SU-DHL-6 (cell line): ENCODE results near the gene GPR143.

Experiments
- H2AFZ ChIP-seq: fragments of 200-600 bp; sonication (generic); 2 replicates; pipeline ENCODE4 v1.6.1; 2014; ENCODE audit warnings: low read depth, mild to moderate bottlenecking, moderate library complexity, mixed read lengths, antibody characterized with exemption, low read length; ENCODE audit not compliant: severe bottlenecking
- H3F3A ChIP-seq: fragments of 200-600 bp; shearing (Covaris generic); 2 replicates; pipeline ENCODE4 v1.6.0; 2016; ENCODE audit warnings: antibody characterized with exemption, mild to moderate bottlenecking; ENCODE audit not compliant: insufficient read depth
- H3K27ac ChIP-seq: fragments of 200-600 bp; sonication (generic); 2 replicates; pipeline ENCODE4 v1.5.1; 2016; ENCODE audit warnings: low read depth, mild to moderate bottlenecking, low read length, moderate library complexity, mixed read lengths
- H3K27me3 ChIP-seq: fragments of 200-600 bp; sonication (generic), shearing (Covaris generic); 2 replicates; pipeline ENCODE4 v1.6.0; 2014; ENCODE audit warnings: mild to moderate bottlenecking, low read length
- H3K36me3 ChIP-seq: fragments of 200-600 bp; sonication (generic); 2 replicates; pipeline ENCODE4 v1.6.1; 2014; ENCODE audit warnings: mild to moderate bottlenecking, low read length, mixed read lengths
- H3K4me2 ChIP-seq: fragments of 300-600, 200-600 bp; shearing (Covaris generic), sonication (generic); 2 replicates; pipeline ENCODE4 v1.6.0; 2014; ENCODE audit warnings: low read length, low read depth, mild to moderate bottlenecking; ENCODE audit not compliant: poor library complexity, severe bottlenecking
- H3K4me3 ChIP-seq: fragments of 200-600 bp; sonication (generic); 2 replicates; pipeline ENCODE4 v1.5.1; 2014; ENCODE audit warnings: antibody characterized with exemption, low read length, mild to moderate bottlenecking, mixed read lengths; ENCODE audit not compliant: insufficient read depth, poor library complexity, severe bottlenecking
- H3K79me2 ChIP-seq: fragments of 200-600 bp; sonication (generic); 2 replicates; pipeline ENCODE4 v1.6.1; 2014; ENCODE audit warnings: mild to moderate bottlenecking, low read length, moderate library complexity; ENCODE audit not compliant: insufficient read depth
- H3K9ac ChIP-seq: fragments of 200-600 bp; sonication (generic); 2 replicates; pipeline ENCODE4 v1.7.0; 2014; ENCODE audit warnings: mild to moderate bottlenecking, low read length
- H3K9me2 ChIP-seq: fragments of 200-600 bp; sonication (generic); replicated peaks from 2 replicates; pipeline ENCODE4 v1.6.1; 2014; ENCODE audit warnings: low read length; ENCODE audit not compliant: insufficient read depth
- H3K9me3 ChIP-seq: fragments of 200-600 bp; sonication (generic); 2 replicates; pipeline ENCODE4 v1.6.1; 2014; ENCODE audit warnings: low read length, mixed read lengths; ENCODE audit not compliant: insufficient read depth
- H4K20me1 ChIP-seq: fragments of 200-600 bp; sonication (generic); 2 replicates; pipeline ENCODE4 v1.6.1; 2014; ENCODE audit warnings: low read depth, mild to moderate bottlenecking, antibody characterized with exemption, low read length, moderate library complexity, mixed read lengths
- EZH2phosphoT487 ChIP-seq: fragments of 200-600 bp; sonication (generic), shearing (Covaris generic); conservative IDR thresholded peaks from 2 replicates; pipeline ENCODE4 v1.6.1; 2018; ENCODE audit warnings: mild to moderate bottlenecking, antibody characterized with exemption, low read length, moderate library complexity, mixed read lengths
- TF ChIP-seq, protein P1 (sequence below): fragments of 200-600 bp; sonication (generic); IDR thresholded peaks from one replicate; pipeline ENCODE4 v1.5.1; 2017; ENCODE audit warnings: antibody characterized with exemption, mild to moderate bottlenecking, low read length, moderate library complexity; ENCODE audit not compliant: insufficient read depth, poor library complexity, severe bottlenecking

GPR143 gene

DNA sequence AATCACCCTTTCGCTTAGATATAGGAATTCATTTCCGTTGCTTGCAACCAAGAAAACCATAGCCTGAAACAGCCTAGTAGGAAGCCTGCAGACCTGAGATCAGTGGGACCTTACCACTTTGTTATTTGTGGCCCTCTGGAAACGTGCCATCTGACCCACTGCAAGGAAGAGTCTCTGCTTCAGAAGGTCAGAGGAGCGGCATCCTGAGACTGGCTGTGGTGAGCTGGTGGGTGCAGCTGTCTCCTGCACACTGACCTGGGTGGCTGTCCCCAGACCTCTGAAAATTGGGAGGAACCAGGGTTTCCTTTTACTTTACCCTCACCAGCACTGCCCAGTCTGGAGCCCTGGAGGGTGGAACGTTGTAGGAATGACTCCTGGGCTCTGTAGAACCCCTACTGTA, 38.8 kb upstream of the GPR143 start:
- Histone ChIP-seq H3K4me3 (no peak overlapping the region), H3K27ac (no peak overlapping the region), H3K4me2 (no peak overlapping the region), H3K27me3 (no peaks in the 10 kb centered on the region), H3K9me2 (no peaks in the 10 kb centered on the region), H3F3A (no peaks in the 10 kb centered on the region), H3K79me2 (no peaks in the 10 kb centered on the region), H3K36me3 (no peaks in the 10 kb centered on the region), H3K9ac (no peak overlapping the region), H2AFZ (no peak overlapping the region), H4K20me1 (no peaks in the 10 kb centered on the region), H3K9me3 (no peaks in the 10 kb centered on the region)
- TF ChIP-seq, protein P1, sequence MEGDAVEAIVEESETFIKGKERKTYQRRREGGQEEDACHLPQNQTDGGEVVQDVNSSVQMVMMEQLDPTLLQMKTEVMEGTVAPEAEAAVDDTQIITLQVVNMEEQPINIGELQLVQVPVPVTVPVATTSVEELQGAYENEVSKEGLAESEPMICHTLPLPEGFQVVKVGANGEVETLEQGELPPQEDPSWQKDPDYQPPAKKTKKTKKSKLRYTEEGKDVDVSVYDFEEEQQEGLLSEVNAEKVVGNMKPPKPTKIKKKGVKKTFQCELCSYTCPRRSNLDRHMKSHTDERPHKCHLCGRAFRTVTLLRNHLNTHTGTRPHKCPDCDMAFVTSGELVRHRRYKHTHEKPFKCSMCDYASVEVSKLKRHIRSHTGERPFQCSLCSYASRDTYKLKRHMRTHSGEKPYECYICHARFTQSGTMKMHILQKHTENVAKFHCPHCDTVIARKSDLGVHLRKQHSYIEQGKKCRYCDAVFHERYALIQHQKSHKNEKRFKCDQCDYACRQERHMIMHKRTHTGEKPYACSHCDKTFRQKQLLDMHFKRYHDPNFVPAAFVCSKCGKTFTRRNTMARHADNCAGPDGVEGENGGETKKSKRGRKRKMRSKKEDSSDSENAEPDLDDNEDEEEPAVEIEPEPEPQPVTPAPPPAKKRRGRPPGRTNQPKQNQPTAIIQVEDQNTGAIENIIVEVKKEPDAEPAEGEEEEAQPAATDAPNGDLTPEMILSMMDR, result no peak
- TF ChIP-seq EZH2phosphoT487, result no peak

DNA sequence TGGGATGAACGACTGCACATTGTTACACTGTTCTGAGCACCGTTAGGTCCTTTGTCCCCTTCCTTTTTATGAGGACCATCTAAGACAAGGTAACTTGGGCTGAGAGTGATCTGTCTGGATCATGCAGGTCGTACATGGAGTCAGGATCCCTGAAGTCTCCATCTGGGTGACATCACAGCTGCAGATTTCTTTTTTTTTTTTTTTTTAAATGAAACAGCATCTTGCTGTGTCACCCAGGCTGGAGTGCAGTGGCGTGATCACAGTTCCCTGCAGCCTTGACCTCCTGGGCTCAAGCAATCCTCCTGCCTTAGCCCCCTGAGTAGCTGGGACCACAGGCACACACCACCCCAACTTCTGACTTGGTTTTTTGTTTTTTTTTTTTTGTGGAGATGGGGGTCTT, 37.1 kb upstream of the GPR143 start:
- Histone ChIP-seq H4K20me1 (no peaks in the 10 kb centered on the region), H3K9me3 (no peaks in the 10 kb centered on the region), H3K4me3 (no peak overlapping the region), H3K9me2 (no peaks in the 10 kb centered on the region), H3K9ac (no peak overlapping the region), H3K79me2 (no peaks in the 10 kb centered on the region), H3F3A (no peaks in the 10 kb centered on the region), H3K27me3 (no peaks in the 10 kb centered on the region), H2AFZ (no peak overlapping the region), H3K4me2 (no peak overlapping the region), H3K27ac (no peak overlapping the region), H3K36me3 (no peaks in the 10 kb centered on the region)
- TF ChIP-seq, protein P1, result no peak
- TF ChIP-seq EZH2phosphoT487, result no peak

- no peaks in the 10 kb centered on the region for H4K20me1 ChIP-seq
- H3K9me3 ChIP-seq, result no peaks in the 10 kb centered on the region
- no peak overlapping the region for H3K27ac ChIP-seq
- H3K27me3 ChIP-seq, result no peaks in the 10 kb centered on the region
- H3K4me2 ChIP-seq, result no peak overlapping the region
- no peaks in the 10 kb centered on the region for H3K79me2 ChIP-seq
- H3K4me3 ChIP-seq, result no peak overlapping the region
- H3K36me3 ChIP-seq, result no peaks in the 10 kb centered on the region
- TF ChIP-seq, protein P1, result no peak
- no peak for TF ChIP-seq EZH2phosphoT487
- H3K9ac ChIP-seq, result no peak overlapping the region
- no peak overlapping the region for H2AFZ ChIP-seq
- no peaks in the 10 kb centered on the region for H3F3A ChIP-seq
- H3K9me2 ChIP-seq, result no peaks in the 10 kb centered on the region
These were observed 32.0 kb upstream of the GPR143 start for GRCh38 chrX:9797384-9798360.
